Hepatocyte (in vitro differentiated cells): Measurements from ENCODE around the gene FBXL2.

ENCODE experiments used
- CTCF ChIP-seq: fragments of 200-600 bp; sonication (generic); IDR thresholded peaks from 2 replicates; pipeline ENCODE4 v1.5.1; 2016; ENCODE audit warnings: antibody characterized with exemption, mild to moderate bottlenecking; ENCODE audit not compliant: poor library complexity
- EZH2 ChIP-seq: fragments of 200-600 bp; sonication (generic); IDR thresholded peaks from 2 replicates; pipeline ENCODE4 v1.6.1; 2016; ENCODE audit warnings: antibody characterized with exemption, mild to moderate bottlenecking, borderline replicate concordance

GRCh38 chr3:33363113-33363800, 86.0 kb downstream of the FBXL2 start:
- TF ChIP-seq CTCF (no peak), EZH2 (no peak)
